Loucy (cell line): ENCODE data around the gene TMPO.

Experiments
- H2AFZ ChIP-seq: fragments of 200-600 bp; sonication (generic); 2 replicates; pipeline ENCODE4 v1.6.0; 2016; ENCODE audit warnings: antibody characterized with exemption, mild to moderate bottlenecking, low read length, moderate library complexity
- H3F3A ChIP-seq: fragments of 200-600 bp; 2 replicates; pipeline ENCODE4 v1.6.0; 2016; ENCODE audit warnings: antibody characterized with exemption, low read depth, mild to moderate bottlenecking
- H3K27me3 ChIP-seq: fragments of 200-600 bp; sonication (generic); 2 replicates; pipeline ENCODE4 v1.6.1; 2014; ENCODE audit warnings: low read length, mild to moderate bottlenecking; ENCODE audit not compliant: insufficient read depth, poor library complexity, severe bottlenecking
- H3K36me3 ChIP-seq: fragments of 200-600 bp; sonication (generic); 2 replicates; pipeline ENCODE4 v1.6.1; 2016; ENCODE audit warnings: low read length; ENCODE audit not compliant: insufficient read depth
- H3K4me1 ChIP-seq: fragments of 200-600 bp; sonication (generic); 2 replicates; pipeline ENCODE4 v1.5.1; 2014; ENCODE audit warnings: low read length, mild to moderate bottlenecking; ENCODE audit not compliant: insufficient read depth, poor library complexity, severe bottlenecking
- H3K4me2 ChIP-seq: fragments of 200-600 bp; sonication (generic); 2 replicates; pipeline ENCODE4 v1.6.0; 2014; ENCODE audit warnings: antibody characterized with exemption, low read length, low read depth, mild to moderate bottlenecking; ENCODE audit not compliant: poor library complexity, severe bottlenecking
- H3K4me3 ChIP-seq: fragments of 200-600 bp; sonication (generic); 2 replicates; pipeline ENCODE4 v1.5.1; 2014; ENCODE audit warnings: low read length, mild to moderate bottlenecking, mixed read lengths; ENCODE audit not compliant: poor library complexity, severe bottlenecking
- H3K79me2 ChIP-seq: fragments of 200-600 bp; sonication (generic); 2 replicates; pipeline ENCODE4 v1.6.1; 2014; ENCODE audit warnings: low read length; ENCODE audit not compliant: insufficient read depth
- H3K9ac ChIP-seq: fragments of 200-600 bp; sonication (generic); 2 replicates; pipeline ENCODE4 v1.6.0; 2014; ENCODE audit warnings: mild to moderate bottlenecking, low read depth, low read length, moderate library complexity; ENCODE audit not compliant: poor library complexity, severe bottlenecking
- H3K9me2 ChIP-seq: fragments of 200-600 bp; sonication (generic); replicated peaks from 2 replicates; pipeline ENCODE4 v1.6.1; 2016; ENCODE audit warnings: low read depth, low read length, mixed read lengths
- H3K9me3 ChIP-seq: fragments of 200-600 bp; sonication (generic); 2 replicates; pipeline ENCODE4 v1.6.1; 2014; ENCODE audit warnings: mild to moderate bottlenecking, antibody characterized with exemption, low read length, low read depth; ENCODE audit not compliant: insufficient read depth
- H4K20me1 ChIP-seq: fragments of 200-600 bp; sonication (generic); 2 replicates; pipeline ENCODE4 v1.6.0; 2014; ENCODE audit warnings: antibody characterized with exemption, low read length, mild to moderate bottlenecking; ENCODE audit not compliant: insufficient read depth, poor library complexity, severe bottlenecking
- EZH2phosphoT487 ChIP-seq: fragments of 200-600 bp; IDR thresholded peaks from 2 replicates; pipeline ENCODE4 v1.6.1; 2018; ENCODE audit warnings: antibody characterized with exemption, mild to moderate bottlenecking, moderate library complexity, borderline replicate concordance
- TF ChIP-seq, protein P1 (sequence below): fragments of 200-600 bp; sonication (generic); conservative IDR thresholded peaks from 2 replicates; pipeline ENCODE4 v1.5.1; 2014; ENCODE audit warnings: mild to moderate bottlenecking, antibody characterized with exemption, low read length

Gene TMPO

DNA sequence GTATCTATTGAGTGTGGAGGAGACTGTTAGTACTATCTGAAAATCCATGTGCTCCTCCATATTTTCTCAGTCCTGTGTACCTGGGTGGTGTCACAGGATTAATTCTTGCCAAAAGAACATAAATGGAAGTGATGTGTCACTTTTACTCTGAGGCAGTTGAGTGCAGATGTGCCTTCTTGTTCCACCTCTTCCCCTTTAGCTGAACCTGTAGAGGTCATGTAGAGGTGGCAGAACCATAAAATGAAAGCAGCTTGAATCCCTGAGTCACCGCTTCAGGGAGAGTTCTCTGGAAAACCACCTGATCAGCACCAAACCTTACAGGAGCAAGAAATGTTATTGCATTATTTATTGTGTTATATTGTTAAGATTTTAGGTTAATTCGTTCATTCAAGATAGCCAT, 63.4 kb downstream of the TMPO start:
- Histone ChIP-seq H3K4me1 (peaks cover 3% of the 10 kb centered on the region), H3K27me3 (no peaks in the 10 kb centered on the region), H3K79me2 (no peaks in the 10 kb centered on the region), H3K4me3 (no peak overlapping the region), H3K4me2 (no peak overlapping the region), H3K9me3 (no peaks in the 10 kb centered on the region), H3K36me3 (no peaks in the 10 kb centered on the region), H3K9me2 (no peaks in the 10 kb centered on the region), H3F3A (no peaks in the 10 kb centered on the region), H2AFZ (no peak overlapping the region), H3K9ac (no peak overlapping the region), H4K20me1 (no peaks in the 10 kb centered on the region)
- TF ChIP-seq EZH2phosphoT487: no peak
- TF ChIP-seq, protein P1, sequence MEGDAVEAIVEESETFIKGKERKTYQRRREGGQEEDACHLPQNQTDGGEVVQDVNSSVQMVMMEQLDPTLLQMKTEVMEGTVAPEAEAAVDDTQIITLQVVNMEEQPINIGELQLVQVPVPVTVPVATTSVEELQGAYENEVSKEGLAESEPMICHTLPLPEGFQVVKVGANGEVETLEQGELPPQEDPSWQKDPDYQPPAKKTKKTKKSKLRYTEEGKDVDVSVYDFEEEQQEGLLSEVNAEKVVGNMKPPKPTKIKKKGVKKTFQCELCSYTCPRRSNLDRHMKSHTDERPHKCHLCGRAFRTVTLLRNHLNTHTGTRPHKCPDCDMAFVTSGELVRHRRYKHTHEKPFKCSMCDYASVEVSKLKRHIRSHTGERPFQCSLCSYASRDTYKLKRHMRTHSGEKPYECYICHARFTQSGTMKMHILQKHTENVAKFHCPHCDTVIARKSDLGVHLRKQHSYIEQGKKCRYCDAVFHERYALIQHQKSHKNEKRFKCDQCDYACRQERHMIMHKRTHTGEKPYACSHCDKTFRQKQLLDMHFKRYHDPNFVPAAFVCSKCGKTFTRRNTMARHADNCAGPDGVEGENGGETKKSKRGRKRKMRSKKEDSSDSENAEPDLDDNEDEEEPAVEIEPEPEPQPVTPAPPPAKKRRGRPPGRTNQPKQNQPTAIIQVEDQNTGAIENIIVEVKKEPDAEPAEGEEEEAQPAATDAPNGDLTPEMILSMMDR: no peak

GRCh38 chr12:98579347-98579746, 64.0 kb downstream of the TMPO start:
- H3K9ac ChIP-seq: no peak overlapping the region
- TF ChIP-seq, protein P1: no peak
- no peak for TF ChIP-seq EZH2phosphoT487
- no peak overlapping the region for H3K4me2 ChIP-seq
- no peaks in the 10 kb centered on the region for H3F3A ChIP-seq
- H3K36me3 ChIP-seq: no peaks in the 10 kb centered on the region
- no peaks in the 10 kb centered on the region for H3K79me2 ChIP-seq
- H3K4me3 ChIP-seq: no peak overlapping the region
- no peaks in the 10 kb centered on the region for H4K20me1 ChIP-seq
- peaks cover 3% of the 10 kb centered on the region for H3K4me1 ChIP-seq
- H3K9me2 ChIP-seq: no peaks in the 10 kb centered on the region
- H2AFZ ChIP-seq: no peak overlapping the region
- H3K27me3 ChIP-seq: no peaks in the 10 kb centered on the region
- no peaks in the 10 kb centered on the region for H3K9me3 ChIP-seq

- no peaks in the 10 kb centered on the region for H3K79me2 ChIP-seq
- no peaks in the 10 kb centered on the region for H3K36me3 ChIP-seq
- no peaks in the 10 kb centered on the region for H3K9me3 ChIP-seq
- H3K9me2 ChIP-seq: no peaks in the 10 kb centered on the region
- H3K4me2 ChIP-seq: no peak overlapping the region
- no peak overlapping the region for H2AFZ ChIP-seq
- H4K20me1 ChIP-seq: no peaks in the 10 kb centered on the region
- H3K4me1 ChIP-seq: peaks cover 3% of the 10 kb centered on the region
- TF ChIP-seq, protein P1: no peak
- no peak for TF ChIP-seq EZH2phosphoT487
- no peaks in the 10 kb centered on the region for H3F3A ChIP-seq
- H3K4me3 ChIP-seq: no peak overlapping the region
- no peak overlapping the region for H3K9ac ChIP-seq
- no peaks in the 10 kb centered on the region for H3K27me3 ChIP-seq
Measured at GRCh38 chr12:98579835-98580234, 64.4 kb downstream of the TMPO start.
